ENCODE measurements around the gene CIAPIN1.

Gene CIAPIN1

GRCh38 chr16:57430955-57431354, 16.2 kb downstream of the CIAPIN1 start:
- H3K36me3 ChIP-seq (ENCODE audit: insufficient read depth, low read length), result peaks cover 70% of the 10 kb centered on the region

GRCh38 chr16:57427824-57428223, 19.4 kb downstream of the CIAPIN1 start:
- no peak overlapping the region for H3K27ac ChIP-seq (ENCODE audit: low read depth, low read length)
- H3K9ac ChIP-seq (ENCODE audit: low read length), result no peak overlapping the region
- H3K4me1 ChIP-seq (ENCODE audit: insufficient read depth, low read length), result no peaks in the 10 kb centered on the region
- no peaks in the 10 kb centered on the region for H3K9me3 ChIP-seq (ENCODE audit: low read length)
- no peak overlapping the region for H3K4me3 ChIP-seq (ENCODE audit: low read depth in 1 of 2, low read length in 2 of 2)
- peaks cover 43% of the 10 kb centered on the region for H3K36me3 ChIP-seq (ENCODE audit: insufficient read depth, low read length)
- no peaks in the 10 kb centered on the region for H3K27me3 ChIP-seq (ENCODE audit: control insufficient read depth in 1 of 2, insufficient read depth in 2 of 2, low read length in 2 of 2)

More at GRCh38 chr16:57430955-57431354, 16.2 kb downstream of the CIAPIN1 start:
- H3K27ac ChIP-seq (ENCODE audit: low read depth, low read length), result no peak overlapping the region
- no peak overlapping the region for H3K9ac ChIP-seq (ENCODE audit: low read length)
- no peaks in the 10 kb centered on the region for H3K9me3 ChIP-seq (ENCODE audit: low read length)
- no peak overlapping the region for H3K4me3 ChIP-seq (ENCODE audit: low read depth in 1 of 2, low read length in 2 of 2)
- H3K27me3 ChIP-seq (ENCODE audit: control insufficient read depth in 1 of 2, insufficient read depth in 2 of 2, low read length in 2 of 2), result no peaks in the 10 kb centered on the region
- H3K4me1 ChIP-seq (ENCODE audit: insufficient read depth, low read length), result no peaks in the 10 kb centered on the region

- Histone ChIP-seq H3K9me3 (ENCODE audit: low read length) (no peaks in the 10 kb centered on the region), H3K27me3 (ENCODE audit: control insufficient read depth in 1 of 2, insufficient read depth in 2 of 2, low read length in 2 of 2) (no peaks in the 10 kb centered on the region), H3K27ac (ENCODE audit: low read depth, low read length) (no peak overlapping the region), H3K4me1 (ENCODE audit: insufficient read depth, low read length) (peaks cover 4% of the 10 kb centered on the region), H3K9ac (ENCODE audit: low read length) (no peak overlapping the region), H3K36me3 (ENCODE audit: insufficient read depth, low read length) (peaks cover 38% of the 10 kb centered on the region), H3K4me3 (ENCODE audit: low read depth in 1 of 2, low read length in 2 of 2) (no peak overlapping the region)
These were observed 19.9 kb downstream of the CIAPIN1 start for GRCh38 chr16:57427307-57427706.

GRCh38 chr16:57426356-57426755, 20.8 kb downstream of the CIAPIN1 start:
- Histone ChIP-seq H3K9ac (ENCODE audit: low read length) (no peak overlapping the region), H3K27ac (ENCODE audit: low read depth, low read length) (no peak overlapping the region), H3K27me3 (ENCODE audit: control insufficient read depth in 1 of 2, insufficient read depth in 2 of 2, low read length in 2 of 2) (no peaks in the 10 kb centered on the region), H3K9me3 (ENCODE audit: low read length) (no peaks in the 10 kb centered on the region), H3K4me3 (ENCODE audit: low read depth in 1 of 2, low read length in 2 of 2) (no peak overlapping the region), H3K36me3 (ENCODE audit: insufficient read depth, low read length) (peaks cover 32% of the 10 kb centered on the region), H3K4me1 (ENCODE audit: insufficient read depth, low read length) (peaks cover 9% of the 10 kb centered on the region)

GRCh38 chr16:57424583-57424982, 22.6 kb downstream of the CIAPIN1 start:
- Histone ChIP-seq H3K36me3 (ENCODE audit: insufficient read depth, low read length) (peaks cover 15% of the 10 kb centered on the region), H3K27ac (ENCODE audit: low read depth, low read length) (no peak overlapping the region), H3K4me3 (ENCODE audit: low read depth in 1 of 2, low read length in 2 of 2) (no peak overlapping the region), H3K4me1 (ENCODE audit: insufficient read depth, low read length) (peaks cover 9% of the 10 kb centered on the region), H3K27me3 (ENCODE audit: control insufficient read depth in 1 of 2, insufficient read depth in 2 of 2, low read length in 2 of 2) (no peaks in the 10 kb centered on the region), H3K9me3 (ENCODE audit: low read length) (no peaks in the 10 kb centered on the region), H3K9ac (ENCODE audit: low read length) (no peak overlapping the region)

GRCh38 chr16:57423152-57423551, 24.0 kb downstream of the CIAPIN1 start:
- no peak overlapping the region for H3K27ac ChIP-seq (ENCODE audit: low read depth, low read length)
- no peak overlapping the region for H3K4me3 ChIP-seq (ENCODE audit: low read depth in 1 of 2, low read length in 2 of 2)
- no peaks in the 10 kb centered on the region for H3K27me3 ChIP-seq (ENCODE audit: control insufficient read depth in 1 of 2, insufficient read depth in 2 of 2, low read length in 2 of 2)
- peaks cover 4% of the 10 kb centered on the region for H3K36me3 ChIP-seq (ENCODE audit: insufficient read depth, low read length)
- no peaks in the 10 kb centered on the region for H3K9me3 ChIP-seq (ENCODE audit: low read length)
- H3K4me1 ChIP-seq (ENCODE audit: insufficient read depth, low read length), result peaks cover 18% of the 10 kb centered on the region
- H3K9ac ChIP-seq (ENCODE audit: low read length), result no peak overlapping the region

GRCh38 chr16:57422026-57422944, 24.9 kb downstream of the CIAPIN1 start:
- Histone ChIP-seq H3K27ac (ENCODE audit: low read depth, low read length) (no peak overlapping the region), H3K9me3 (ENCODE audit: low read length) (no peaks in the 10 kb centered on the region), H3K9ac (ENCODE audit: low read length) (no peak overlapping the region), H3K27me3 (ENCODE audit: control insufficient read depth in 1 of 2, insufficient read depth in 2 of 2, low read length in 2 of 2) (no peaks in the 10 kb centered on the region), H3K36me3 (ENCODE audit: insufficient read depth, low read length) (no peaks in the 10 kb centered on the region), H3K4me3 (ENCODE audit: low read depth in 1 of 2, low read length in 2 of 2) (no peak overlapping the region), H3K4me1 (ENCODE audit: insufficient read depth, low read length) (peaks cover 19% of the 10 kb centered on the region)

GRCh38 chr16:57419506-57419905, 27.7 kb downstream of the CIAPIN1 start:
- H3K27ac ChIP-seq (ENCODE audit: low read depth, low read length), result no peak overlapping the region
- no peaks in the 10 kb centered on the region for H3K36me3 ChIP-seq (ENCODE audit: insufficient read depth, low read length)
- peaks cover 28% of the 10 kb centered on the region for H3K4me1 ChIP-seq (ENCODE audit: insufficient read depth, low read length)
- H3K4me3 ChIP-seq (ENCODE audit: low read depth in 1 of 2, low read length in 2 of 2), result no peak overlapping the region
- no peaks in the 10 kb centered on the region for H3K27me3 ChIP-seq (ENCODE audit: control insufficient read depth in 1 of 2, insufficient read depth in 2 of 2, low read length in 2 of 2)
- H3K9me3 ChIP-seq (ENCODE audit: low read length), result no peaks in the 10 kb centered on the region
- H3K9ac ChIP-seq (ENCODE audit: low read length), result no peak overlapping the region

GRCh38 chr16:57416084-57416483, 31.1 kb downstream of the CIAPIN1 start:
- H3K9ac ChIP-seq (ENCODE audit: low read length), result no peak overlapping the region
- H3K27me3 ChIP-seq (ENCODE audit: control insufficient read depth in 1 of 2, insufficient read depth in 2 of 2, low read length in 2 of 2), result no peaks in the 10 kb centered on the region
- no peak overlapping the region for H3K4me3 ChIP-seq (ENCODE audit: low read depth in 1 of 2, low read length in 2 of 2)
- H3K36me3 ChIP-seq (ENCODE audit: insufficient read depth, low read length), result no peaks in the 10 kb centered on the region
- no peak overlapping the region for H3K27ac ChIP-seq (ENCODE audit: low read depth, low read length)
- H3K4me1 ChIP-seq (ENCODE audit: insufficient read depth, low read length), result peaks cover 19% of the 10 kb centered on the region
- H3K9me3 ChIP-seq (ENCODE audit: low read length), result no peaks in the 10 kb centered on the region

GRCh38 chr16:57413733-57414132, 33.5 kb downstream of the CIAPIN1 start:
- Histone ChIP-seq H3K27ac (ENCODE audit: low read depth, low read length) (no peak overlapping the region), H3K36me3 (ENCODE audit: insufficient read depth, low read length) (no peaks in the 10 kb centered on the region), H3K27me3 (ENCODE audit: control insufficient read depth in 1 of 2, insufficient read depth in 2 of 2, low read length in 2 of 2) (no peaks in the 10 kb centered on the region), H3K9ac (ENCODE audit: low read length) (no peak overlapping the region), H3K4me3 (ENCODE audit: low read depth in 1 of 2, low read length in 2 of 2) (no peak overlapping the region), H3K4me1 (ENCODE audit: insufficient read depth, low read length) (peaks cover 13% of the 10 kb centered on the region), H3K9me3 (ENCODE audit: low read length) (no peaks in the 10 kb centered on the region)

GRCh38 chr16:57413301-57413730, 33.9 kb downstream of the CIAPIN1 start:
- H3K9ac ChIP-seq (ENCODE audit: low read length), result no peak overlapping the region

GRCh38 chr16:57412584-57412983, 34.6 kb downstream of the CIAPIN1 start:
- Histone ChIP-seq H3K36me3 (ENCODE audit: insufficient read depth, low read length) (no peaks in the 10 kb centered on the region), H3K27me3 (ENCODE audit: control insufficient read depth in 1 of 2, insufficient read depth in 2 of 2, low read length in 2 of 2) (no peaks in the 10 kb centered on the region), H3K4me3 (ENCODE audit: low read depth in 1 of 2, low read length in 2 of 2) (no peak overlapping the region), H3K4me1 (ENCODE audit: insufficient read depth, low read length) (peaks cover 10% of the 10 kb centered on the region), H3K9me3 (ENCODE audit: low read length) (no peaks in the 10 kb centered on the region), H3K9ac (ENCODE audit: low read length) (no peak overlapping the region), H3K27ac (ENCODE audit: low read depth, low read length) (no peak overlapping the region)

More at GRCh38 chr16:57413301-57413730, 33.9 kb downstream of the CIAPIN1 start:
- Histone ChIP-seq H3K27me3 (ENCODE audit: control insufficient read depth in 1 of 2, insufficient read depth in 2 of 2, low read length in 2 of 2) (no peaks in the 10 kb centered on the region), H3K4me1 (ENCODE audit: insufficient read depth, low read length) (peaks cover 10% of the 10 kb centered on the region), H3K27ac (ENCODE audit: low read depth, low read length) (no peak overlapping the region), H3K9me3 (ENCODE audit: low read length) (no peaks in the 10 kb centered on the region), H3K36me3 (ENCODE audit: insufficient read depth, low read length) (no peaks in the 10 kb centered on the region), H3K4me3 (ENCODE audit: low read depth in 1 of 2, low read length in 2 of 2) (no peak overlapping the region)

Measured in muscle layer of colon (tissue), 2 donors.